Renal pelvis (tissue), 4 donors: ENCODE results near the gene PCSK5. TPM values are rescaled to one million over a fixed set of nuclear protein-coding genes. Genes with fewer than 3 reads are reported as not detected.
"Not testable (repeated sequence)": the region's sequence is repeated elsewhere in the genome, so short reads cannot be mapped to it uniquely, and the experiment has no call there.

ENCODE experiments used
- DNase-seq: peaks from one replicate; pipeline ENCODE4 v3.0.0-alpha.2; 2013
- polyA plus RNA-seq, 3 donors: library from polyadenylated mRNA; unstranded; fragments of 120-200 nt; gene quantifications; one replicate each; pipeline ENCODE4 v1.2.1, GENCODE V29; 2013; ENCODE audit not compliant: insufficient read length in 3 of 3

PCSK5 gene
- polyA plus RNA-seq, 3 donors = 13.4 to 18.7 (median 15.9) TPM

DNA sequence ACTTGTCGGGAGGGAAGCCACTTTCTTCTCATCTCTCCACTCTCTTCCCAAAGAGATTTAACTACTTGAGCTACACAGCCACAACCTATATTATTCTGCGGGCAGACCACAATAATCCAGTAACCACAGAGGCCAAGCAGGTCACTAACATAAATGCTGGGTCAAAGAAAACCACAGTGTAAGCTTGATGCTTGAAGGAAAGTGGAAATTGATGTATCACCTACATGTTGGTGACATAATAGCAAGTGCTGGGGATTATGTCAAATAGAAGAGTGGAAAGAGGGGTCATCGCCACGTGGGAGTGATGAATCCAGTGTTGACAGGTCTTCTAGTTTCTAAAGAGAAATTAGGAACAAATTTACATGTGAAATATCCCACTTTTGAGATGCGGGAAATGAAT, 462.8 kb downstream of the PCSK5 start:
- DNase-seq = no peak

GRCh38 chr9:76354221-76354620, 463.7 kb downstream of the PCSK5 start:
- DNase-seq = no peak

GRCh38 chr9:76355886-76356285, 465.4 kb downstream of the PCSK5 start:
- no peak for DNase-seq

GRCh38 chr9:76357555-76357954, 467.1 kb downstream of the PCSK5 start:
- no peak for DNase-seq

GRCh38 chr9:76358628-76359280, 468.3 kb downstream of the PCSK5 start:
- DNase-seq = no peak

DNA sequence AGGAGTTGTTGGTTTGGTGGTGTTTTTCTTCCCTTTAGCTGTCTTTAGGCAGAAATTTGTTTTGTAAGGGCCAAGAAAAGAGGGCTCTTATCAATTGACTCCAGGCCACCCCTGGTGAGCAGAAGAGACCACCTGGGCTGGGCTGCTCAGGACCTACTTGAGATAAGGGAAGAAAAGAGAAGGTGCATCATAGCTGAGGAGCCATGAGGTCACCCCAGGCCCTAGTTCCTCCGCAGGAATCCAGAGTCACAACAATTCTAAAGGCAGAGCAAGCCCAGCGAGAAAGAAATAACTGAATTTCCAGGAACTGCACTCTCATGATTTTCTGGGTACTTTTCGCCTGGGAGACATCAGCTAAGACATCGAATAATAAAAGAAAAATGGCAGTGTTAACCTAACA, 468.9 kb downstream of the PCSK5 start:
- no peak for DNase-seq

GRCh38 chr9:76359766-76360165, 469.3 kb downstream of the PCSK5 start:
- no peak for DNase-seq

- DNase-seq = not testable (repeated sequence)
Measured at GRCh38 chr9:76362332-76363031, 472.0 kb downstream of the PCSK5 start.

DNA sequence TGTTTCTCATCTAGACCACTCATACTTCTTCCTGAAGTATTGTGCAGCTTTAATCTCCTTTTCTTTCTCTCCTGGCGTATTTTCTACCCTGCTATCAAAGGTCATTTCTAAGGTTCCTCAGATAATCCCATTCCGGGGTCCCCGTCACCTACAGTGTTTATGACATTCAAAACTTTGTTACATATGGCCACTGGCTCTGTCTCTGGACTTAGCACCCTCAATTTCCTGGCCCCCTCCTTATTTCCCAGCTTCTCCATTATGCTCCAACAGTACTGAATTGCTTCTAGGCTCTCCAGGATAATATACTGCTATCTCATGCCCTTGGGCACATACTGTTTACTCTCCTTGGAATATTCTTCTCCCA, 472.5 kb downstream of the PCSK5 start:
- DNase-seq = no peak

- no peak for DNase-seq
Measured at GRCh38 chr9:76365028-76365427, 474.6 kb downstream of the PCSK5 start.

DNA sequence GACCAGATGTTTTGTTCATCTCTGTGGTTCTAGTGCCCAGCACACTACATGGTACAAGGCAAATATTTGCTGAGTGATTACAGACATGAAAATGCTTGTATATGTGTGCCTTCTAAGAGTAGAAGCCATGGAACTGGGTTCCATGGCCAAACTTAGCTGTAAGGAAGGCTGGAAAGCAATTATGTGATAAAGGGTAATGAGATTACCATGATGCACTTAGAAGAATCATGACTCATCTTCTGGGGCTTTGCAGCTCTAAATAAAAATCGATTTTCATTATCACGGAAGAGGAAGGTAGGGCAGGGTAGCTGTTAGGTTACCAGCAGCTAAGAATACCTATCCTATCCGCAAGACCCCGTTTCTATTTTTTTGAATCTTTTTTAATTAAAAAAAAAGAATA, 475.8 kb downstream of the PCSK5 start:
- no peak for DNase-seq

DNA sequence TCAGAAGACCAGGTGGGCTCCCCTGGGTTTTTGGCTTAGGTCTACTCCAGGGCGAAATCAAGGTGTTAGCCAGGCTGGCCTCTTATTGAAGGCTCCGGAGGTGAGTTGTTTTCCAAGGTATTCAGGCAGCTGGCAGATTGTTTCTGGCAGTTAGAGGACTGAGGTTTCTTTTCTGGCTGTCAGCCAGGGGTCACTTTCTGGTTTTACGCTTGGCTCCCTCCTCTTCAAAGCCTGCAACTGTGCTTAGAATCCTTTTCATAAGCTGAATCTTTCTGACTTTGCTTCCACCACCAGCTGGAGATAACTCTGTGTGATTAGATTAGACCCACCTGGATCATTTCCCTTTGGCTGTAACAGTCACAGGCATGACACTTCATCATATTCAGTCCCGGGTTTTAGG, 479.1 kb downstream of the PCSK5 start:
- peak; percentile 86 for DNase-seq

GRCh38 chr9:76370396-76371023, 480.0 kb downstream of the PCSK5 start:
- no peak for DNase-seq

DNA sequence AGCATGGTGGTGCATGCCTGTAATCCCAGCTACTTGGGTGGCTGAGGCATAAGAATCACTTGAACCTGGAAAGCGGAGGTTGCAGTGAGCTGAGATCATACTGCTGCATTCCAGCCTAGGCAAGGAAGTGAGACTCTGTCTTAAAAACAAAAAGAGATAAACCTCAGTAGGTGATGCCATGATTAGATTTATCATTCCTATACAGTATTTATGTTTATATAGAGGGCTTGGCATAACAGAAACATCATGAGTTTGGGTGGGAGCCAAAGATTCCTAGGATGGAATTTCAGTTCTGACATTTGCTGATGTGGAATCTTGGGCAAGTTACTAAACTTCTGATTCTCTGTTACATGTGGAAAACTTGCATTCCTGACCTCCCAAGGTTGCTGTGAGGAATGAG, 481.4 kb downstream of the PCSK5 start:
- DNase-seq = no peak

DNA sequence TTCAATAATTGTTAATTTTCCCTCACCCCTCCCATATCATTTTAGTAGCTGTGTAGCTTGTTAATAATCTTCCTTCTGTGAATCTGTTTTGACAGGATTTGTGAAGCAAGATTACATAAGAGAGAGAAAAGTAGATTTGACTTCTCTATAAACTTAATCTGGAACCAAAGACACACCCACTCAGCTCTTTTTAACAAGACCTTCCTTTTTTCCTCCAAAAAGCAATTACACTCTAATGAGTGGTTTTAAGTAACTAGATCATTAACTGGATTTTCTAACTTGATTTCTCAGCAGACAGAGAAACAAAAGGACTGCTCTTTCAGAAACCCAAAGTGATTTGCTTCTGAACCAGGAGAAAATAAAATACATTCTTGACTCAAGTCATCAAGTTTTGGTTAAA, 481.9 kb downstream of the PCSK5 start:
- DNase-seq = no peak

GRCh38 chr9:76373173-76373783, 482.8 kb downstream of the PCSK5 start:
- no peak for DNase-seq

DNA sequence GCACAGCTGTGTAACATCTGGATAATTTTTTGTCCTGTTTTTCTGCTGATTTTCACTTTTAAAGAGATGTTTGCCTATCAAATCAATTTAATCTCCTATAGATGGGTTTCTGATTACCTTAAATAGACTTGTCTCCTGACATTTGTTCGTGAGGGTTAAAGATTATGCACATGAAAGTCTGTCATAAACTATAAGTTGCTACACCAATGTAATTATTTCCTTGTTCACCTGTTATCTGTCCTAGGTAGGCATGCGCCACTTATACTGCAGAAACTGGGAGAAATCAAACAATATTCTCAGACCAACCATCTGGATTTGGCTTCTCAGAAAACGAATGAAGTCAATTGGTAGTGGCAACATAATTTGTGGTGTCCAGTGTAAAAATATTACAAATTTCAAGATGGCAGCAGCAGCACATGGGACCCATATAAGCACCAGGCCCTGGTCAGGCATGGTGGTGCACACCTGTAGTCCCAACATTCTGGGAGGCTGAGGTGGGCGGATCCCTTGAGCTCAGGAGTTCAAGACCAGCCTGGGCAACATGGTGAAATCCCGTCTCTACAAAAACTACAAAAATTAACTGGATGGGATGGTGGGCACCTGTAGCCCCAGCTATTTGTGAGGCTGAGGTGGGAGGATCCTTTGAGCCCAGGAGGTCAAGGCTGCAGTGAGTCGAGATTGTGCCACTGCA, 483.5 kb downstream of the PCSK5 start:
- no peak for DNase-seq

GRCh38 chr9:76374783-76375559, 484.5 kb downstream of the PCSK5 start:
- DNase-seq = peak; percentile 73

DNA sequence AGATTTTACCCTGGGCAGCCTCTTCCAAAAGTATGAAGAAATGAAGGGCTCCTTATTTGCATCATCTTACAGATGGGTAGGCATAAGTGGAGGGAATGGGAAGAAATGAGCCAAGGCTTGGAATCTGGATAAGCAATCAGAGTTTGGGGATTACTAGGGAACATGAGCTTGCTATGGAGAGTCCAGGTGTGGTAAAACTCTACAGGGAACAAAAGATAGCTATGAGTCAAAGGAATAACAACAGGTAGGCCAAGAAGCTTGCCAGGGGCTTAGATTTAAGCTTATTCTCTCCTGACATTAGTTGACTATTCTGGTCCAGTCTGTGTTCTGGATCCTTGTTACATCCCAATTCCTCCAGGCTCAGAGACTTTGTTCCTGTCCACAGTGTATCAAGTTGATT, 487.3 kb downstream of the PCSK5 start:
- DNase-seq = no peak

- no peak for DNase-seq
Measured at GRCh38 chr9:76378367-76379073, 488.0 kb downstream of the PCSK5 start.

DNA sequence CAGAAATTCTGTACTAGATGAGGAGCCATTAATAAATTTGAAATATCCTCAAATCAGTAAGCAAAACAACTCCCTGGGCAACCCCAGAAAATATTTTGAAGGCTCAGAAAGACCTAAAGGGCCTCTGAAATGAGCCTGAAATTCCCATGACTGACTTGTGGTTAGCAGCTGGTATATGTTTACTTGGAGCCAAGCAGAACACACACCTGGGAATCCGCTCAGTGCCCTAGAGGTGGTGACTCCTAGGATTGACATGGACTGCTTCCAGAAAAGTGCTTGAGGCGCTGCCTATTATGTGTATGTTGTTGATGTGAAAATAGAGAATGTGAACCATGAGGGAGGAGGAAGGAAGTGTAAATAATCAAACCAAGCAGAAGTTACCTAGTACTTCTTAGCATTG, 489.0 kb downstream of the PCSK5 start:
- no peak for DNase-seq
